GM21390 (cell line): ENCODE measurements around the gene MAU2.
"Not testable (repeated sequence)": the region's sequence is repeated elsewhere in the genome, so short reads cannot be mapped to it uniquely, and the experiment has no call there.

Source experiments
- ATAC-seq: cut with Tn5 transposase; IDR thresholded peaks from one replicate; pipeline ENCODE4 v1.9.1; 2021; ENCODE audit not compliant: unreplicated experiment

Gene MAU2

GRCh38 chr19:19343762-19344161, 23.1 kb downstream of the MAU2 start:
- no peak for ATAC-seq

GRCh38 chr19:19345232-19345631, 24.6 kb downstream of the MAU2 start:
- ATAC-seq: no peak

GRCh38 chr19:19345970-19346369, 25.3 kb downstream of the MAU2 start:
- ATAC-seq: no peak

- ATAC-seq: no peak
Observed at GRCh38 chr19:19347401-19348110, 26.9 kb downstream of the MAU2 start.

- no peak for ATAC-seq
Observed at GRCh38 chr19:19348266-19348665, 27.6 kb downstream of the MAU2 start.

GRCh38 chr19:19349365-19349764, 28.7 kb downstream of the MAU2 start:
- ATAC-seq: no peak

- ATAC-seq: not testable (repeated sequence)
Observed at GRCh38 chr19:19350756-19351155, 30.1 kb downstream of the MAU2 start.

- no peak for ATAC-seq
Observed at GRCh38 chr19:19352823-19353222, 32.2 kb downstream of the MAU2 start.

GRCh38 chr19:19354007-19354406, 33.4 kb downstream of the MAU2 start:
- ATAC-seq: no peak

- no peak for ATAC-seq
Observed at GRCh38 chr19:19354932-19355331, 34.3 kb downstream of the MAU2 start.

GRCh38 chr19:19355606-19356139, 35.0 kb downstream of the MAU2 start:
- ATAC-seq: no peak

GRCh38 chr19:19356500-19356899, 35.9 kb downstream of the MAU2 start:
- no peak for ATAC-seq

- ATAC-seq: no peak
Observed at GRCh38 chr19:19356901-19357566, 36.4 kb downstream of the MAU2 start.

- ATAC-seq: no peak
Observed at GRCh38 chr19:19361075-19361594, 40.5 kb downstream of the MAU2 start.

- ATAC-seq: no peak
Observed at GRCh38 chr19:19362075-19362474, 41.4 kb downstream of the MAU2 start.

GRCh38 chr19:19366434-19367396, 46.1 kb downstream of the MAU2 start:
- ATAC-seq: no peak

GRCh38 chr19:19368087-19368486, 47.5 kb downstream of the MAU2 start:
- ATAC-seq: no peak

GRCh38 chr19:19371059-19371458, 50.4 kb downstream of the MAU2 start:
- ATAC-seq: no peak

- ATAC-seq: peak; percentile 85
Observed at GRCh38 chr19:19372656-19373416, 52.2 kb downstream of the MAU2 start.

GRCh38 chr19:19379527-19379926, 58.9 kb downstream of the MAU2 start:
- no peak for ATAC-seq
